Measurements from ENCODE around the gene PMEPA1.

- no peak for TF ChIP-seq EZH2 (IDR thresholded peaks at IDR 0.05; ENCODE audit: insufficient read depth, low read length)
- TF ChIP-seq, protein P1, sequence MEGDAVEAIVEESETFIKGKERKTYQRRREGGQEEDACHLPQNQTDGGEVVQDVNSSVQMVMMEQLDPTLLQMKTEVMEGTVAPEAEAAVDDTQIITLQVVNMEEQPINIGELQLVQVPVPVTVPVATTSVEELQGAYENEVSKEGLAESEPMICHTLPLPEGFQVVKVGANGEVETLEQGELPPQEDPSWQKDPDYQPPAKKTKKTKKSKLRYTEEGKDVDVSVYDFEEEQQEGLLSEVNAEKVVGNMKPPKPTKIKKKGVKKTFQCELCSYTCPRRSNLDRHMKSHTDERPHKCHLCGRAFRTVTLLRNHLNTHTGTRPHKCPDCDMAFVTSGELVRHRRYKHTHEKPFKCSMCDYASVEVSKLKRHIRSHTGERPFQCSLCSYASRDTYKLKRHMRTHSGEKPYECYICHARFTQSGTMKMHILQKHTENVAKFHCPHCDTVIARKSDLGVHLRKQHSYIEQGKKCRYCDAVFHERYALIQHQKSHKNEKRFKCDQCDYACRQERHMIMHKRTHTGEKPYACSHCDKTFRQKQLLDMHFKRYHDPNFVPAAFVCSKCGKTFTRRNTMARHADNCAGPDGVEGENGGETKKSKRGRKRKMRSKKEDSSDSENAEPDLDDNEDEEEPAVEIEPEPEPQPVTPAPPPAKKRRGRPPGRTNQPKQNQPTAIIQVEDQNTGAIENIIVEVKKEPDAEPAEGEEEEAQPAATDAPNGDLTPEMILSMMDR (IDR thresholded peaks at IDR 0.05; ENCODE audit: insufficient read depth, low read depth, low read length), result no peak
Observed at GRCh38 chr20:57653546-57653900, 56.3 kb downstream of the PMEPA1 start.
